Retinal pigment epithelial cell (primary cell): ENCODE data around the gene FLNB.

Experiments used
- DNase-seq: peaks from one replicate; pipeline ENCODE4 v3.0.0-alpha.2; 2010; ENCODE audit warnings: low read depth
- H3K4me3 ChIP-seq: 2 replicates; pipeline ENCODE4 v1.5.1; 2011; ENCODE audit warnings: mild to moderate bottlenecking, low read length, control low read depth, moderate library complexity
- TF ChIP-seq, protein P1 (sequence below): conservative IDR thresholded peaks from 2 replicates; pipeline ENCODE4 v1.5.1; 2011; ENCODE audit warnings: low read depth, low read length, control low read depth, inconsistent platforms

Gene FLNB

DNA sequence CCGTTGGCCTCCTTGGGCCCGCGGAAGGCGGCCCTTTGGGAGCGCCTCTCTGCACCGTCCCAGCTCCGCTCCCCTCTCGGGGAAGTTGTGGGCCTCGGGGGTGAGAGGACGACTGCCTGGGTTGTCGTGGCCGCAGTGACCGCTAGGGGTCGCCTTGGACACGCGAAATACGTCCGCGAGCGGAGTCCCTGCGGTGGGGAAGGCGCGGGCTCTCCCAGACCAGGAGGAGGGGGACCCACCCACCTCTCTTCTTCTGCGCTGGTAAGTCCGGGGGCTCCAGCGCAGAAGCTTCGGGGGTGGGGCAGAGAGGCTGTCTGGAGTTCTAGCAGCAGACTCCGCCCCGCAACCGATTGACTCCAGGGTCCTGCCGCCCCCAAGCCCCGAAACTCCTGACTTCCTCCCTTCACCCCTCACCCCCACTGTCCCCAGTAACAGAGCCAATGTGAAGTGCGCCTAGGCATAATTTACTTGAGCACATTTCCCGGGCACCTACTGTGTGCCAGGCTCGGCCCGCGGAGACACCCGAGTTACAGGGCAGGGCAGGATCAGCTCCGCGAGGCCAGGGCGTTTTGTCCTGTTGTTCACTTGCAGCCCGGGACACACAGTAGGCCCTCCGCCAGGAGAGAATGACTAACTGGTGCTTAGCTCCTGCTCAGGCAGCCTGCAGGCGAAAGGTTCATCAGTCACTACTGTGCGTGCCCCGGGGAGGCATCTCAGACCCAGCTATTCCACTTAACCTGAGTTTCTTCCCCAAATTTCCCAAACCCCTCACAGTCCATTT, 169.7 kb downstream of the FLNB start:
- peak overlapping the region; percentile 45 for H3K4me3 ChIP-seq
- TF ChIP-seq, protein P1, sequence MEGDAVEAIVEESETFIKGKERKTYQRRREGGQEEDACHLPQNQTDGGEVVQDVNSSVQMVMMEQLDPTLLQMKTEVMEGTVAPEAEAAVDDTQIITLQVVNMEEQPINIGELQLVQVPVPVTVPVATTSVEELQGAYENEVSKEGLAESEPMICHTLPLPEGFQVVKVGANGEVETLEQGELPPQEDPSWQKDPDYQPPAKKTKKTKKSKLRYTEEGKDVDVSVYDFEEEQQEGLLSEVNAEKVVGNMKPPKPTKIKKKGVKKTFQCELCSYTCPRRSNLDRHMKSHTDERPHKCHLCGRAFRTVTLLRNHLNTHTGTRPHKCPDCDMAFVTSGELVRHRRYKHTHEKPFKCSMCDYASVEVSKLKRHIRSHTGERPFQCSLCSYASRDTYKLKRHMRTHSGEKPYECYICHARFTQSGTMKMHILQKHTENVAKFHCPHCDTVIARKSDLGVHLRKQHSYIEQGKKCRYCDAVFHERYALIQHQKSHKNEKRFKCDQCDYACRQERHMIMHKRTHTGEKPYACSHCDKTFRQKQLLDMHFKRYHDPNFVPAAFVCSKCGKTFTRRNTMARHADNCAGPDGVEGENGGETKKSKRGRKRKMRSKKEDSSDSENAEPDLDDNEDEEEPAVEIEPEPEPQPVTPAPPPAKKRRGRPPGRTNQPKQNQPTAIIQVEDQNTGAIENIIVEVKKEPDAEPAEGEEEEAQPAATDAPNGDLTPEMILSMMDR = peak; percentile 85
- DNase-seq = no peak

DNA sequence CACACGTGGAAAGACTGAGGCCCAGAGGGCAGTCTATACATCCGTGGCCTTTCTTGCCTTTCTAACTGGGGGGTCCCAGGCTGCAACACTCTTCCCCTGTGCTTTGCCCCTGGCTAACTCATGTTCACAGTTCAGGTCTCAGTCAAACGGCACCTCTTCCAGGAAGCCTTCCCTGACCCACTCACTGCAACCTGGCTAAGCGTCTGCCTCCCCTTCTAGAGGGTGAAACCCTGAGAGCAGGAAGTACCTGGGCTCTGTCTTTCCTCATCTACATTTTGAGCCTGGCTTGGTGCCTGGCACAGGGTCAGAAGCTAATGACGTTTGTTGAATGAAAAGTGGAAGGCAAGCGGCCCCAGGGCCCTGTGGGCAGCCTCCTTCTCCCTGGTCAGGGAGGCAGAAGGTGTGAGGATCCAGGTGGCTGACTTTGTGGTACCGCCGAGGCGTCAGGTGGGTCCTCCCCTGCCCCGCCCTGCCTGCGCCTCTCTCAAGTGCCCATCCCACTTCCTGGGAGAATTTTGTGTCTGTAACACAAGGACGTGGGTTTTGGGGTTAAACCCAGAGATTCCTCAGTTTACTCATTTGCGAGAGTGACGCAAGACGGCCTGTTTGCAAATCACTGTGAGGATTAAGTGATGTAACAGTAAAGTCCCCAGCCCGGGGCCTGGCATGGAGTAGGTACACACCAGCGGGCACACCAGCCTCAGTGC, 170.5 kb downstream of the FLNB start:
- no peak overlapping the region for H3K4me3 ChIP-seq
- TF ChIP-seq, protein P1 = no peak
- DNase-seq = no peak

DNA sequence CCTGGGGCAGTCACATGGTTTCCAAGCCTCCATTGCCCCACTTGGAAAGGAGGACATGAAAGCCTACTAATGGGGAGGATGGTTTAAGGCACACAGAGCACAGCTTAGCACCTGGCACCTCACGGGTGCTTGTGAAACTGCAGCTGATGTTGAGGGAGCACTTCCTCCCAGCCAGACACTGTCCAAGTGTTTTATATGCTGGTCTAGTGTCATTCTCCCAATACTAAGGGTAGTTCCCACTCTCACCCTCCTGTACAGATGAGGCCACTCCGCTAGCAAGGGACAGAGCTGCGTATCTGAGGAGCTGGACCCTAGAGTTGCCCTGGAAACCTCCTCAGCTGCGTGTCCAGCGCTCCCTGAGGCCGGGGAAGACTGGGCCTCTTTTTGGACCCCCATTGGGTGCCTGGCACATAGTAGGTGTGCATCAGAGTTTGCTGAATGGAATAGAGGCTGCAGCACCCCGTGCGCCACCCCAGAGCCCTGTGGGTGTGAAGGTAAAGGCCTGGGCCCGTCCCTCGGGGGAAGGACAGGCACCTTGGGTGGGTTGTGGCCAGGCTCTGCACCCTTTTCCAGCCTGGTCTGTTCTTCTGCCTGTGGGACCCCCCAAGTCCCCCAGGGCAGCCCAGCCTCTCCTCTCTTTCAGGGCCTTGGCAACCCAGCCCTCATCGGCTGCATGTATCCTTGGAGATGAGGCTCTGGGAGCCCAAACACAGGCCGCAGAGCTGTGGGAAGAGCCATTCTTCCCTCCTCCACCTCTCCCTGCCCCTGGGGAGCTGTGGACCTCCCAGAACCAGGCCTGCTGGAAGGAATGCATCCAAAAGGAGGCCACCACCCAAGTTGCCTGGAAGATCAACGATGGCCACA, 171.2 kb downstream of the FLNB start:
- TF ChIP-seq, protein P1 = no peak
- no peak overlapping the region for H3K4me3 ChIP-seq
- no peak for DNase-seq

DNA sequence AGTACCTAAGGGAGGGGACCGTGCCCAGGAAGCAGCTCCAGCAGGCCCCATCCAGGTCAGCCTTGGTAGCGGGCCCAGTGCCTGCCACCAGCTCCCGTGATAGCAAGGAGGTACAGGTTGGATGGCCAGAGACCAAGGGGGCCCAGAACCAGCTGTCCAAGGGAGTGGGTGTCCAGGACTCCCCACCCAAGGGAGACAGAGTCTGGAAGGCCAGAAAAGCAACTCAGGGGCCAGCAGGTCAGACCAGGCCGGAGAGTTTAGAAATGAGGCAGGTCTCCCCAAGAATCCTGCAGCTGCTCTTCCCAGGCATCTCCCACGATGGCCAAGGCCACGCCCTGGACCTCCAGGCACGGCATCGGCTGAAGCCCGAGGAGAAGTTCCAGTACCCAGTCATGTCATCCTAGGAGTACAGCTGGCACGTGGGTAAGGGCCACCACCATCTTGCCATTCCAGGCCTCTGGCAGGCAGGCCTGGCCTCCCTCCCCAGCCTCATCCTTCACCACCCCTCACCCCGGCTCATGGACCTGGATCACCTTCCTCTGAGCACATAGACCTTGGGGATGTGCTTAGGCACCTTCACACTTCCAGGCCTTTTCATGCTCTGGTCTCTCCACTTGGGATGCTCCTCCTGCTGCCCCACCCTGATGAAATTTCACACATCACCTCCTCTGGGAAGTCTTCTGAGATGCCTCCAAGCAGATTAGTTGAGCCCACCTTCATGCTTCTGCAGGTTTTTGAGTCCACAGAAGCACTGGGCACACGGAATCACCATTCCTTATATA, 172.1 kb downstream of the FLNB start:
- no peak overlapping the region for H3K4me3 ChIP-seq
- no peak for DNase-seq
- TF ChIP-seq, protein P1 = no peak

DNA sequence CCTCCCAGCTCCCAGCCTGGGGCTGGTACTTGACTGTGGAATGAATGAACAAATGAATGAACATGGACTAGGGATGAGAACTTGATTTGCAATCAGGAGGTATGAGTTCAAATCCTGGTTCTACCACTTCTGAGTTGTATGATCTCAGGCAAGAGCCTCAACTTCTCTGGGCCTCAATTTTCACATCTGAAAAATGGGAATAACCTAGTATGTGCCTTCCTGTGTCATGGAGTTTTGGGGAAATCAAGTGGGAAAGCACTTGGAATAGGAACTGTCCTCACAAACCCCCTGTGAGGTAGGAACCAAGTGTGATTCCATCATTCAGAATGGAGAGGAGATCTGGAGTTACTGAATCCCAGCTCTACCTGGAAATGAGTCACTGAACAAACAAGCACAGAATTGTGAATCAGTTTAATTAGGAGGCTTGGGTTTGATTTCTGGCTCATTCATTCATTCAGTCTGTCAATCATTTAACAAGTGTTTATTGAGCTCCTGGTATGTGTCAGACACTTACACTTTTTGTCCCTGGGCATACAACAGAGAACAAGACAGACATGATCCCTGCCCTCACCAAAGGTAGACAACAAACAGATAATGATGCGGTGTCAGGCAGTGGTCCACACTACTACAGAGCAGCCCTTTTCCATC, 172.8 kb downstream of the FLNB start:
- DNase-seq = no peak
- TF ChIP-seq, protein P1 = no peak

DNA sequence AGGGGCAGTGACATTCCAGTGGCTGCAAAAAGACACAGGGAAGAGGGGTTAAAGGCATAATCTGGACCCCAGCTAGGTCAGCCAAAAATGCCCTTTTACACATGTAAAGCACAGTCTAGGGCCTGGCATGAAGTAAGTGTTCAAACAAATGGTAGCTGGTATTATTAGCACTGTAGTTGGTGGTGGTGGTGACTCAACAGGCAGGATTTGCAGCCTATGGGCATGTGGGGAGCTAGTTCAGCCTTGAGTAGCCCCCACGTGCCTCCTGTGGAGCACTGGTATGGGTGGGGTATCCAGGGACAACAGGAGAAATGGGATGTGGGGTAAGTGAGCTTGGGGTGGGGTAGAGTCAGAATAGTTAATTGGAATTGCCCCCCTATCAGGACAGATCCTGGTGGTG, 175.0 kb downstream of the FLNB start:
- H3K4me3 ChIP-seq = no peak overlapping the region
- TF ChIP-seq, protein P1 = no peak
- DNase-seq = no peak

More for the DNA sequence above, 172.8 kb downstream of the FLNB start:
- no peak overlapping the region for H3K4me3 ChIP-seq
